Endothelial cell of umbilical vein (primary cell): ENCODE measurements around the gene RPRML. TPM values are rescaled to one million over a fixed set of nuclear protein-coding genes. Genes with fewer than 3 reads are reported as not detected.

Experiments used
- BruUV-seq: library from RNA; stranded (reverse); fragments of 400-500 nt; replicated peaks from 2 replicates; lab custom pipeline; 2021; lab: Mats Ljungman, UMichigan
- CTCF ChIA-PET: fragments of 300-600, 350-600 bp; sonication (Branson Sonifier 250); formaldehyde crosslinking; loops from one replicate; lab custom pipeline; 2021; ENCODE audit warnings: antibody characterized with exemption, inconsistent platforms; lab: Charles Lee
- POLR2A ChIA-PET: fragments of 300-600, 350-600 bp; sonication (Branson Sonifier 250); formaldehyde crosslinking; loops from one replicate; lab custom pipeline; 2021; ENCODE audit warnings: antibody characterized with exemption, inconsistent platforms; lab: Charles Lee
- DNase-seq: peaks from one replicate; pipeline ENCODE4 v3.0.0-alpha.2; 2011; ENCODE audit warnings: low read depth, low spot score
- FAIRE-seq: peaks from 2 replicates; lab custom pipeline; 2011; peaks lifted over from hg19 to GRCh38; lab: Jason Lieb, UNC
- H2AFZ ChIP-seq: 2 replicates; pipeline ENCODE4 v1.6.0; 2012; ENCODE audit warnings: low read depth, low read length, control low read depth, inconsistent platforms
- H3K27ac ChIP-seq: 2 replicates; pipeline ENCODE4 v1.5.1; 2011; ENCODE audit warnings: low read depth, mild to moderate bottlenecking, control low read depth, low read length, moderate library complexity; ENCODE audit not compliant: insufficient read depth
- H3K27me3 ChIP-seq, 2 experiments: 2 replicates each; pipeline versions ENCODE4 v1.6.0 to v1.6.1; 2011; ENCODE audit warnings: low read length in 2 of 2, mixed read lengths in 1 of 2; ENCODE audit not compliant: control insufficient read depth in 2 of 2, insufficient read depth in 2 of 2
- H3K36me3 ChIP-seq, 2 experiments: 2 replicates in 1 of 2; 3 replicates in 1 of 2; pipeline ENCODE4 v1.5.1; 2011; ENCODE audit warnings: low read length in 2 of 2, mild to moderate bottlenecking in 1 of 2, moderate library complexity in 1 of 2; ENCODE audit not compliant: control insufficient read depth in 2 of 2, insufficient read depth in 2 of 2; ENCODE audit errors: extremely low read depth in 1 of 2
- H3K4me1 ChIP-seq: 3 replicates; pipeline ENCODE4 v1.5.1; 2011; ENCODE audit warnings: mild to moderate bottlenecking, low read length; ENCODE audit not compliant: control insufficient read depth, insufficient read depth; ENCODE audit errors: extremely low read depth
- H3K4me2 ChIP-seq: 2 replicates; pipeline ENCODE4 v1.6.1; 2011; ENCODE audit warnings: low read length, control low read depth, mixed read lengths; ENCODE audit not compliant: insufficient read depth
- H3K4me3 ChIP-seq, 3 experiments: fragments of 200-600 bp in 1 of 3; sonication (generic), shearing (Covaris generic) in 1 of 3; replicated peaks in 1 of 3; 2 replicates each; pipeline ENCODE4 v1.5.1; 2011 to 2016; ENCODE audit warnings: control low read depth in 3 of 3, low read length in 3 of 3, mild to moderate bottlenecking in 2 of 3, inconsistent platforms in 1 of 3, low read depth in 1 of 3, moderate library complexity in 1 of 3; ENCODE audit not compliant: insufficient read depth in 1 of 3
- H3K79me2 ChIP-seq: 2 replicates; pipeline ENCODE4 v1.6.0; 2012; ENCODE audit warnings: low read length, inconsistent platforms; ENCODE audit not compliant: control insufficient read depth, insufficient read depth
- H3K9ac ChIP-seq: replicated peaks from 2 replicates; pipeline ENCODE3; 2011; ENCODE audit warnings: low read length, control low read depth; ENCODE audit not compliant: insufficient read depth; ENCODE audit errors: extremely low read depth
- H3K9me1 ChIP-seq: replicated peaks from 3 replicates; pipeline ENCODE4 v1.6.0; 2011; ENCODE audit warnings: mild to moderate bottlenecking, low read length; ENCODE audit not compliant: control insufficient read depth, insufficient read depth; ENCODE audit errors: extremely low read depth
- H3K9me3 ChIP-seq: replicated peaks from 2 replicates; pipeline ENCODE4 v1.5.1; 2012; ENCODE audit warnings: low read length, inconsistent platforms; ENCODE audit not compliant: control insufficient read depth, insufficient read depth
- H4K20me1 ChIP-seq: replicated peaks from 2 replicates; pipeline ENCODE3; 2011; ENCODE audit warnings: mild to moderate bottlenecking, low read length; ENCODE audit not compliant: control insufficient read depth, insufficient read depth; ENCODE audit errors: extremely low read depth
- EZH2 ChIP-seq: IDR thresholded peaks from 2 replicates; pipeline ENCODE4 v1.6.1; 2012; ENCODE audit warnings: borderline replicate concordance, low read depth, mild to moderate bottlenecking, moderate library complexity, low read length, inconsistent platforms; ENCODE audit not compliant: severe bottlenecking
- FOS ChIP-seq: IDR thresholded peaks from 2 replicates; pipeline ENCODE4 v1.6.1; 2011; ENCODE audit warnings: mild to moderate bottlenecking, low read length, moderate library complexity, borderline replicate concordance; ENCODE audit not compliant: insufficient read depth
- GATA2 ChIP-seq: IDR thresholded peaks from 2 replicates; pipeline ENCODE4 v1.7.0; 2011; ENCODE audit warnings: low read depth, mild to moderate bottlenecking, moderate library complexity, mixed read lengths, low read length; ENCODE audit not compliant: insufficient read length, insufficient read depth
- JUN ChIP-seq: IDR thresholded peaks from 2 replicates; pipeline ENCODE4 v1.6.1; 2011; ENCODE audit warnings: borderline replicate concordance, low read depth; ENCODE audit not compliant: insufficient read length, insufficient read depth
- MYC ChIP-seq: IDR thresholded peaks from one replicate; pipeline ENCODE4 v1.6.1; 2011; ENCODE audit warnings: mild to moderate bottlenecking, low read depth, low read length
- POLR2A ChIP-seq: IDR thresholded peaks from 2 replicates; pipeline ENCODE4 v1.6.1; 2012; ENCODE audit warnings: low read depth, mild to moderate bottlenecking, control low read depth, low read length
- POLR2AphosphoS5 ChIP-seq: IDR thresholded peaks from 2 replicates; pipeline ENCODE4 v1.6.1; 2012; ENCODE audit warnings: low read depth, mild to moderate bottlenecking, control low read depth, low read length, moderate library complexity; ENCODE audit not compliant: insufficient read depth
- dilution Hi-C: fragments of 300-500 bp; cut with MboI; formaldehyde crosslinking; loops from one replicate; pipeline ENCODE4 v1.15.0; 2019; ENCODE audit warnings: low sequenced_read_pairs; ENCODE audit not compliant: extremely low pct_ligation_motif_present
- intact Hi-C: fragments of 100-400 bp; cut with micrococcal nuclease; formaldehyde crosslinking; loops from one replicate; pipeline ENCODE4 v1.10.0; 2022
- polyA plus RNA-seq, 4 experiments: library from polyadenylated mRNA; depleted of rRNA in 3 of 4; stranded (reverse) in 3 of 4; unstranded in 1 of 4; fragments of >200 nt; gene quantifications; 2 replicates each; pipeline versions ENCODE4 v1.2.1 to v1.2.3, GENCODE V29; 2011 to 2012; ENCODE audit warnings: missing spikeins in 1 of 4
- total RNA-seq: library from RNA; stranded (reverse); gene quantifications from 2 replicates; pipeline ENCODE4 v1.2.3, GENCODE V29; 2021
- TF ChIP-seq, protein P1 (sequence below), 2 donors: IDR thresholded peaks; 1 replicate in 1 of 2; 2 replicates in 1 of 2; pipeline ENCODE4 v1.5.1; 2011; ENCODE audit warnings: low read length in 2 of 2, mild to moderate bottlenecking in 2 of 2, moderate library complexity in 2 of 2, control low read depth in 1 of 2, inconsistent platforms in 1 of 2, low read depth in 1 of 2; ENCODE audit not compliant: insufficient read depth in 1 of 2; ENCODE audit errors: extremely low read depth in 1 of 2
- TF ChIP-seq, protein P2 (sequence below): IDR thresholded peaks from 2 replicates; pipeline ENCODE4 v1.6.1; 2011; ENCODE audit not compliant: insufficient read depth, insufficient read length

RPRML gene
- total and polyA plus RNA-seq, 2 donors (not counting 3 experiments of a cell fraction or from before 2014, with no cell fraction given): 0.08 TPM; not detected in 1

DNA sequence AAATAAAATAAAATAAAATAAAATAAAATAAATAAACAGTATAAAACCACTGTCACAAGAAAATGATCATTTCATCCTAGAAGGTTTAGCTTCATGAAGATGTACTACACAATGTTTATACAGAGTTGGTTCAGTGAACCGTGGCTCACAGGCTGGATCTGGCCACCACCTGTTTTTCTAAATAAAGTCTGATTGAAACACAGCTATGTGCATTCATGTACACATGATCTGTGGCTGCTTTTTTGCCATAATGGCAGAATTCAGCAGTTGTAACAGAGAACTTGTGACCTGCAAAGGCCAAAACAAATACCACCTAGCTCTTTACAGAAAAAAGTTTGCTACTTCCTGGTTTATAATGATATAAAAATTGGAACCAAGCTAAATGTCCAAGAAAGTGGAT is 12.6 kb upstream of the RPRML start:
- no peak overlapping the region for H2AFZ ChIP-seq
- dilution Hi-C loops (no loop called here), intact Hi-C loops (no loop called here)
- no peak overlapping the region for H3K4me3 ChIP-seq
- CTCF ChIA-PET: interaction anchor here (1.5 to 3.4 kb wide), 3 partner anchors 8 to 324 kb away, joined by 3 to 12 read pairs (median 4); no protein-coding TSS in a partner anchor
- FAIRE-seq: no peak
- H3K9me3 ChIP-seq: no peaks in the 10 kb centered on the region
- no peak for TF ChIP-seq EZH2
- no peak for TF ChIP-seq JUN
- TF ChIP-seq POLR2AphosphoS5: no peak
- TF ChIP-seq, protein P1, sequence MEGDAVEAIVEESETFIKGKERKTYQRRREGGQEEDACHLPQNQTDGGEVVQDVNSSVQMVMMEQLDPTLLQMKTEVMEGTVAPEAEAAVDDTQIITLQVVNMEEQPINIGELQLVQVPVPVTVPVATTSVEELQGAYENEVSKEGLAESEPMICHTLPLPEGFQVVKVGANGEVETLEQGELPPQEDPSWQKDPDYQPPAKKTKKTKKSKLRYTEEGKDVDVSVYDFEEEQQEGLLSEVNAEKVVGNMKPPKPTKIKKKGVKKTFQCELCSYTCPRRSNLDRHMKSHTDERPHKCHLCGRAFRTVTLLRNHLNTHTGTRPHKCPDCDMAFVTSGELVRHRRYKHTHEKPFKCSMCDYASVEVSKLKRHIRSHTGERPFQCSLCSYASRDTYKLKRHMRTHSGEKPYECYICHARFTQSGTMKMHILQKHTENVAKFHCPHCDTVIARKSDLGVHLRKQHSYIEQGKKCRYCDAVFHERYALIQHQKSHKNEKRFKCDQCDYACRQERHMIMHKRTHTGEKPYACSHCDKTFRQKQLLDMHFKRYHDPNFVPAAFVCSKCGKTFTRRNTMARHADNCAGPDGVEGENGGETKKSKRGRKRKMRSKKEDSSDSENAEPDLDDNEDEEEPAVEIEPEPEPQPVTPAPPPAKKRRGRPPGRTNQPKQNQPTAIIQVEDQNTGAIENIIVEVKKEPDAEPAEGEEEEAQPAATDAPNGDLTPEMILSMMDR (IDR thresholded peaks at IDR 0.05; ENCODE audit: extremely low read depth in 1 of 2, insufficient read depth in 1 of 2, low read depth in 1 of 2, low read length in 2 of 2): no peak
- no peak for TF ChIP-seq FOS
- no peak for TF ChIP-seq POLR2A
- TF ChIP-seq, protein P2, sequence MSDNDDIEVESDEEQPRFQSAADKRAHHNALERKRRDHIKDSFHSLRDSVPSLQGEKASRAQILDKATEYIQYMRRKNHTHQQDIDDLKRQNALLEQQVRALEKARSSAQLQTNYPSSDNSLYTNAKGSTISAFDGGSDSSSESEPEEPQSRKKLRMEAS: no peak
- TF ChIP-seq GATA2: no peak
- TF ChIP-seq MYC: no peak
- H3K27me3 ChIP-seq: peaks cover 0 to 10% of the 10 kb centered on the region in 2 experiments
- no peak overlapping the region for H3K9ac ChIP-seq
- BruUV-seq: no TSS peak
- no peaks in the 10 kb centered on the region for H3K79me2 ChIP-seq
- no peak for DNase-seq
- H3K36me3 ChIP-seq: no peaks in the 10 kb centered on the region
- POLR2A ChIA-PET: no interaction called here
- H3K4me2 ChIP-seq: no peak overlapping the region
- no peaks in the 10 kb centered on the region for H3K9me1 ChIP-seq
- no peaks in the 10 kb centered on the region for H4K20me1 ChIP-seq
- no peak overlapping the region for H3K27ac ChIP-seq
- peaks cover 8% of the 10 kb centered on the region for H3K4me1 ChIP-seq
